Hepatic stellate cell (primary cell): ENCODE measurements around the gene KCNAB2.

Experiments used
- DNase-seq: peaks from one replicate; pipeline ENCODE4 v3.0.0; 2011; ENCODE audit warnings: low spot score

Gene KCNAB2

GRCh38 chr1:6098303-6099215 is 52.9 kb downstream of the KCNAB2 start:
- DNase-seq: no peak

- DNase-seq: no peak
These were observed 53.6 kb downstream of the KCNAB2 start for GRCh38 chr1:6099297-6099696.

- DNase-seq: no peak
These were observed 54.4 kb downstream of the KCNAB2 start for GRCh38 chr1:6099787-6100765.

- DNase-seq: no peak
These were observed 55.4 kb downstream of the KCNAB2 start for GRCh38 chr1:6100861-6101783.

GRCh38 chr1:6101826-6102531 is 56.3 kb downstream of the KCNAB2 start:
- no peak for DNase-seq

GRCh38 chr1:6102532-6102845 is 56.8 kb downstream of the KCNAB2 start:
- no peak for DNase-seq

GRCh38 chr1:6103111-6103853 is 57.6 kb downstream of the KCNAB2 start:
- DNase-seq: no peak

GRCh38 chr1:6103854-6104530 is 58.3 kb downstream of the KCNAB2 start:
- no peak for DNase-seq

GRCh38 chr1:6104631-6105030 is 58.9 kb downstream of the KCNAB2 start:
- DNase-seq: no peak

GRCh38 chr1:6105218-6105679 is 59.6 kb downstream of the KCNAB2 start:
- DNase-seq: no peak

- no peak for DNase-seq
These were observed 60.1 kb downstream of the KCNAB2 start for GRCh38 chr1:6105763-6106162.

- no peak for DNase-seq
These were observed 60.6 kb downstream of the KCNAB2 start for GRCh38 chr1:6106321-6106731.

GRCh38 chr1:6106977-6107376 is 61.3 kb downstream of the KCNAB2 start:
- DNase-seq: no peak

GRCh38 chr1:6107409-6108356 is 62.0 kb downstream of the KCNAB2 start:
- no peak for DNase-seq

- DNase-seq: no peak
These were observed 62.8 kb downstream of the KCNAB2 start for GRCh38 chr1:6108476-6108875.

GRCh38 chr1:6108937-6109614 is 63.4 kb downstream of the KCNAB2 start:
- peak; percentile 68 for DNase-seq

- DNase-seq: no peak
These were observed 64.0 kb downstream of the KCNAB2 start for GRCh38 chr1:6109688-6110087.

- DNase-seq: no peak
These were observed 64.6 kb downstream of the KCNAB2 start for GRCh38 chr1:6110326-6110725.
